Liver (tissue), 9 donors: ENCODE data around the gene NKX2-8. TPM values are rescaled to one million over a fixed set of nuclear protein-coding genes. Genes with fewer than 3 reads are reported as not detected.

Source experiments
- DNase-seq: peaks from one replicate; pipeline ENCODE4 v3.0.0-alpha.2; 2017; ENCODE audit warnings: low spot score
- H3K27ac ChIP-seq, 2 donors: one replicate each; pipeline ENCODE4 v1.7.0; 2013; ENCODE audit warnings: inconsistent platforms in 2 of 2, low read length in 2 of 2, control low read depth in 1 of 2, low read depth in 1 of 2, mild to moderate bottlenecking in 1 of 2
- H3K27me3 ChIP-seq, 4 donors: one replicate each; pipeline versions ENCODE4 v1.6.1 to v1.7.0; 2013; ENCODE audit warnings: low read length in 3 of 4, inconsistent platforms in 1 of 4, mild to moderate bottlenecking in 1 of 4, moderate library complexity in 1 of 4; ENCODE audit not compliant: control insufficient read depth in 4 of 4, insufficient read depth in 4 of 4
- H3K36me3 ChIP-seq, 4 donors: one replicate each; pipeline versions ENCODE4 v1.6.1 to v1.7.0; 2013; ENCODE audit warnings: low read length in 3 of 4, mild to moderate bottlenecking in 3 of 4, low read depth in 1 of 4, moderate library complexity in 1 of 4; ENCODE audit not compliant: control insufficient read depth in 4 of 4, insufficient read depth in 3 of 4
- H3K4me1 ChIP-seq, 4 donors: one replicate each; pipeline versions ENCODE4 v1.6.1 to v1.7.0; 2013; ENCODE audit warnings: low read length in 3 of 4, mild to moderate bottlenecking in 3 of 4, moderate library complexity in 1 of 4; ENCODE audit not compliant: control insufficient read depth in 4 of 4, insufficient read depth in 4 of 4
- H3K4me3 ChIP-seq, 3 donors: one replicate each; pipeline versions ENCODE4 v1.6.1 to v1.7.0; 2013; ENCODE audit warnings: low read length in 3 of 3, control low read depth in 1 of 3, low read depth in 1 of 3, mild to moderate bottlenecking in 1 of 3
- H3K9ac ChIP-seq, 2 donors: one replicate each; pipeline ENCODE4 v1.7.0; 2013; ENCODE audit warnings: low read length in 2 of 2, mild to moderate bottlenecking in 2 of 2, moderate library complexity in 2 of 2, control low read depth in 1 of 2, low read depth in 1 of 2
- H3K9me3 ChIP-seq, 4 donors: one replicate each; pipeline versions ENCODE4 v1.6.1 to v1.7.0; 2013; ENCODE audit warnings: low read length in 3 of 4; ENCODE audit not compliant: control insufficient read depth in 4 of 4
- EGR1 ChIP-seq, 2 donors: IDR thresholded peaks; 2 replicates each; pipeline ENCODE4 v1.6.1; 2016 to 2018; ENCODE audit warnings: antibody characterized with exemption in 2 of 2, low read depth in 2 of 2
- FOXA1 ChIP-seq: IDR thresholded peaks from 2 replicates; pipeline ENCODE4 v1.6.1; 2016; ENCODE audit warnings: antibody characterized with exemption
- FOXA2 ChIP-seq: IDR thresholded peaks from 2 replicates; pipeline ENCODE4 v1.6.1; 2016; ENCODE audit warnings: antibody characterized with exemption
- GABPA ChIP-seq, 2 donors: IDR thresholded peaks in 1 of 2; conservative IDR thresholded peaks in 1 of 2; 2 replicates each; pipeline ENCODE4 v1.6.1; 2016; ENCODE audit warnings: antibody characterized with exemption in 2 of 2, mild to moderate bottlenecking in 1 of 2, moderate library complexity in 1 of 2
- JUND ChIP-seq, 2 donors: IDR thresholded peaks; 2 replicates each; pipeline ENCODE4 v1.6.1; 2016; ENCODE audit warnings: antibody characterized with exemption in 2 of 2
- NR2F2 ChIP-seq: IDR thresholded peaks from 2 replicates; pipeline ENCODE4 v1.6.1; 2016; ENCODE audit warnings: antibody characterized with exemption
- RAD21 ChIP-seq, 2 donors: IDR thresholded peaks; 2 replicates each; pipeline ENCODE4 v1.6.1; 2016; ENCODE audit warnings: antibody characterized with exemption in 2 of 2, mild to moderate bottlenecking in 2 of 2
- REST ChIP-seq: IDR thresholded peaks from 2 replicates; pipeline ENCODE4 v1.6.1; 2016; ENCODE audit warnings: antibody characterized with exemption, mild to moderate bottlenecking
- SP1 ChIP-seq: IDR thresholded peaks from 2 replicates; pipeline ENCODE4 v1.6.1; 2018; ENCODE audit warnings: antibody characterized with exemption, mild to moderate bottlenecking
- ZBTB33 ChIP-seq: IDR thresholded peaks from 2 replicates; pipeline ENCODE4 v1.6.1; 2016; ENCODE audit warnings: antibody characterized with exemption
- WGBS: extraction: QIAGEN DNeasy Blood & Tissue Kit; methylation state at CpG from one replicate; pipeline ENCODE4 v1.1.7; 2013; 5-methylcytosine and 5-hydroxymethylcytosine counted together
- polyA plus RNA-seq, 2 donors: library from polyadenylated mRNA; stranded (reverse) in 1 of 2; unstranded in 1 of 2; fragments of 200-250 nt in 1 of 2; fragments of >200 nt in 1 of 2; fragmentation: Nextera tagmentation in 1 of 2; extraction: Ambion mirVana in 1 of 2; gene quantifications; one replicate each; pipeline versions ENCODE4 v1.2.1 to v1.2.3, GENCODE V29; 2013 to 2015
- total RNA-seq, 2 donors: library from RNA; depleted of rRNA; stranded (reverse); fragments of >200 nt; gene quantifications; one replicate each; pipeline ENCODE4 v1.2.3, GENCODE V29; 2014
- TF ChIP-seq, protein P1 (sequence below): IDR thresholded peaks from 2 replicates; pipeline ENCODE4 v1.6.1; 2016; ENCODE audit warnings: antibody characterized with exemption
- TF ChIP-seq, protein P2 (sequence below): IDR thresholded peaks from 2 replicates; pipeline ENCODE4 v1.6.1; 2016; ENCODE audit warnings: antibody characterized with exemption
- donor health status: healthy.
- donor health status: healthy.
- donor health status: healthy.
- donor health status: healthy.
- donor health status: healthy.

NKX2-8 gene
- total RNA-seq, result under 1 TPM in 1 of 2 donors, not detected in 1; 0.33 TPM
- polyA plus RNA-seq, result not detected

DNA sequence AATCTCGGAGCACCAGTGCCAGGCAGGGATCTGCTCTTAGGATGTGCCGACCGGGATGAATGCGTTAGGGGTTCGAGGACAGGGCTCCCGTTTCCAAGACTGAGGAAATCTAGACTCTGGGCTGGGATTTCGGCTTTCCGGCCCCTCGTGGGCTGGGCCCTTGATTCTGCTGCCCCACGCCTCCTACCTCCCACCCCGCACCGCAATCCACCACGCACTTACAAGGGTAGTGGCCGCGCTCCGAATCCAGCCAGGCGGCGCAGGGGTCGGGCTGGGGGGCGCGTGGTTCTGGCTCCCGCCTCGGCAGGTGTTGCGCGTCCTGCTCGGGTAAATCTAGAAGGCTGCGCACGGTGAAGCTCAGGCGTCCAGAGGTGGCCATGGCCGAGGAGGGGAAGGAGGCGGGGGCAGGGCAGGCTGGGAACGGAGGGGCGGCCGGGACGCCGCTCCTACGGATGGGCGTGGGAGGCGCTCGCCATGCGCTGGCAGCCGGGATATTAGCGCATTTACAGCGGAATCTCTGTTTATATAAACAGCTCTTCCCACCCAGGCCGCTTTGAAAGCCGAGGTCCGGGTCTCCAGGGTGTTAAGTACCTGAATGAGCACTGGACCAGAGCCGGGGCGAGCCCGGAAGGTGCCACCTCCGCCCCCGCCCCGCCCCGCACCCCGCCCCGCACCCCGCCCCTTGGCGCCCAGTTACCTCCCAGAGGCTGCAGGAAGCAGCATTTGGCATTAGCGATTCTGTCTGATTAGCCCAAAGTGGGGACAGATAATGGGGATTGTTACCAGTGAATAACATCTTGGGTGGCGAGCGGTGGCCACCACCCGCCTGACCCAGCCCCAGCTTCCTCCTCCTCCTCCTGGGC lies at the start of gene NKX2-8:
Gene NKX2-8, minus strand, starts transcription at position 604 of the 863 bp plus-strand sequence. Its CDS starts 225 bp downstream, at position 379.
- Histone ChIP-seq H3K27me3 (peaks cover 0 to 12% (median 5%) of the 10 kb centered on the region in 4 donors), H3K27ac (no peak within 1 kb of the TSS)

More for the DNA sequence above, at the start of gene NKX2-8:
- Histone ChIP-seq H3K4me3 (peak within 1 kb of the TSS in 2 of 3 donors; percentile 38 to 49), H3K9me3 (peaks cover 0 to 5% (median 2%) of the 10 kb centered on the region in 4 donors), H3K9ac (no peak within 1 kb of the TSS), H3K36me3 (no peaks in the 10 kb centered on the region), H3K4me1 (peaks cover 3 to 18% (median 13%) of the 10 kb centered on the region in 4 donors)
- no peak for TF ChIP-seq FOXA1
- TF ChIP-seq, protein P1, sequence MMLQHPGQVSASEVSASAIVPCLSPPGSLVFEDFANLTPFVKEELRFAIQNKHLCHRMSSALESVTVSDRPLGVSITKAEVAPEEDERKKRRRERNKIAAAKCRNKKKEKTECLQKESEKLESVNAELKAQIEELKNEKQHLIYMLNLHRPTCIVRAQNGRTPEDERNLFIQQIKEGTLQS, result no peak
- TF ChIP-seq, protein P2, sequence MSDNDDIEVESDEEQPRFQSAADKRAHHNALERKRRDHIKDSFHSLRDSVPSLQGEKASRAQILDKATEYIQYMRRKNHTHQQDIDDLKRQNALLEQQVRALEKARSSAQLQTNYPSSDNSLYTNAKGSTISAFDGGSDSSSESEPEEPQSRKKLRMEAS, result no peak
- no peak for TF ChIP-seq EGR1 (IDR thresholded peaks at IDR 0.05; ENCODE audit: low read depth in 2 of 2)
- no peak for TF ChIP-seq JUND (IDR thresholded peaks at IDR 0.05)
- no peak for TF ChIP-seq GABPA (IDR thresholded peaks at IDR 0.05 in 1 of 2, conservative IDR thresholded peaks at IDR 0.05 in 1 of 2)
- TF ChIP-seq REST, result no peak
- no peak for TF ChIP-seq NR2F2
- no peak for TF ChIP-seq ZBTB33
- TF ChIP-seq SP1, result no peak
- TF ChIP-seq RAD21 (IDR thresholded peaks at IDR 0.05), result no peak
- no peak for TF ChIP-seq FOXA2
- DNase-seq, result no peak
- WGBS, result 6% methylated on average over 62 of the region's 62 CpGs
